OCI-LY7 (cell line): ENCODE measurements around the gene PARD3B. TPM values are rescaled to one million over a fixed set of nuclear protein-coding genes. Genes with fewer than 3 reads are reported as not detected.

ENCODE experiments used
- BruUV-seq: library from RNA; stranded (reverse); fragments of 400-500 nt; replicated peaks from 2 replicates; lab custom pipeline; 2021; lab: Mats Ljungman, UMichigan
- CTCF ChIA-PET: fragments of 300-600 bp; sonication (Branson Sonifier 250); formaldehyde crosslinking; loops from one replicate; lab custom pipeline; 2022; ENCODE audit warnings: antibody characterized with exemption; ENCODE audit not compliant: unreplicated experiment; lab: Charles Lee
- POLR2A ChIA-PET: fragments of 300-600 bp; sonication (Branson Sonifier 250); formaldehyde crosslinking; loops from one replicate; lab custom pipeline; 2022; ENCODE audit warnings: antibody characterized with exemption; lab: Charles Lee
- DNase-seq: peaks from one replicate; pipeline ENCODE4 v3.0.0-alpha.2; 2015; ENCODE audit warnings: low spot score
- H2AFZ ChIP-seq: fragments of 200-600 bp; sonication (generic), shearing (Covaris generic); 2 replicates; pipeline ENCODE4 v1.6.1; 2014; ENCODE audit warnings: mild to moderate bottlenecking, antibody characterized with exemption, low read length, moderate library complexity
- H3K27ac ChIP-seq: fragments of 200-600 bp; sonication (generic); 2 replicates; pipeline ENCODE4 v1.5.1; 2014; ENCODE audit warnings: mixed run types, low read depth, mild to moderate bottlenecking, moderate library complexity, low read length, inconsistent platforms; ENCODE audit not compliant: poor library complexity, severe bottlenecking
- H3K36me3 ChIP-seq: fragments of 200-600 bp; sonication (generic); 2 replicates; pipeline ENCODE4 v1.6.1; 2014; ENCODE audit warnings: mild to moderate bottlenecking, antibody characterized with exemption, low read length, moderate library complexity, mixed read lengths; ENCODE audit not compliant: insufficient read depth
- H3K4me1 ChIP-seq: fragments of 200-600 bp; sonication (generic); 2 replicates; pipeline ENCODE4 v1.5.1; 2014; ENCODE audit warnings: mild to moderate bottlenecking, low read length; ENCODE audit not compliant: insufficient read depth, poor library complexity, severe bottlenecking
- H3K4me2 ChIP-seq: fragments of 200-600 bp; sonication (generic); 2 replicates; pipeline ENCODE4 v1.6.1; 2014; ENCODE audit warnings: mild to moderate bottlenecking, low read length
- H3K4me3 ChIP-seq: fragments of 200-600 bp; sonication (generic); 2 replicates; pipeline ENCODE4 v1.5.1; 2014; ENCODE audit warnings: mild to moderate bottlenecking, low read depth, low read length; ENCODE audit not compliant: poor library complexity, severe bottlenecking
- H3K79me2 ChIP-seq: fragments of 200-600 bp; sonication (generic); 2 replicates; pipeline ENCODE4 v1.6.1; 2016; ENCODE audit warnings: low read depth, mild to moderate bottlenecking, low read length, moderate library complexity, mixed read lengths; ENCODE audit not compliant: insufficient read depth
- H3K9me2 ChIP-seq: fragments of 200-600 bp; sonication (generic); 2 replicates; pipeline ENCODE4 v1.6.1; 2016; ENCODE audit warnings: mild to moderate bottlenecking, low read length, mixed read lengths; ENCODE audit not compliant: insufficient read depth
- H3K9me3 ChIP-seq: fragments of 200-600 bp; sonication (generic); 2 replicates; pipeline ENCODE4 v1.6.1; 2014; ENCODE audit warnings: mild to moderate bottlenecking, mixed run types, low read length, mixed read lengths
- H4K20me1 ChIP-seq: fragments of 200-600 bp; sonication (generic); 2 replicates; pipeline ENCODE4 v1.6.1; 2014; ENCODE audit warnings: mild to moderate bottlenecking, antibody characterized with exemption, low read length, moderate library complexity, mixed read lengths; ENCODE audit not compliant: insufficient read depth
- CTCF ChIP-seq: fragments of 200-600 bp; sonication (generic); conservative IDR thresholded peaks from 2 replicates; pipeline ENCODE4 v1.5.1; 2014; ENCODE audit warnings: mild to moderate bottlenecking, antibody characterized with exemption, low read length, moderate library complexity, mixed read lengths
- EZH2phosphoT487 ChIP-seq: fragments of 200-600 bp; sonication (generic); IDR thresholded peaks from 2 replicates; pipeline ENCODE4 v1.6.1; 2018; ENCODE audit warnings: low read depth, borderline replicate concordance, mild to moderate bottlenecking, mixed run types, antibody characterized with exemption, low read length, moderate library complexity, mixed read lengths
- intact Hi-C: fragments of 100-400 bp; cut with micrococcal nuclease; formaldehyde crosslinking; loops from one replicate; pipeline ENCODE4 v1.10.0; 2022; ENCODE audit not compliant: unreplicated experiment
- total RNA-seq, 2 experiments: library from RNA; depleted of rRNA in 1 of 2; stranded (reverse); fragments of >200 nt in 1 of 2; shearing (Covaris generic) in 1 of 2; gene quantifications; 2 replicates each; pipeline ENCODE4 v1.2.3, GENCODE V29; 2014 to 2022

Gene PARD3B
- total RNA-seq, 2 experiments from 2014 or later, result not detected

- Histone ChIP-seq H3K9me2 (no peaks in the 10 kb centered on the region), H3K36me3 (no peaks in the 10 kb centered on the region), H3K4me3 (no peak overlapping the region), H3K79me2 (no peaks in the 10 kb centered on the region), H3K27ac (no peak overlapping the region), H3K4me2 (no peak overlapping the region), H4K20me1 (no peaks in the 10 kb centered on the region), H2AFZ (no peak overlapping the region), H3K4me1 (no peaks in the 10 kb centered on the region), H3K9me3 (no peaks in the 10 kb centered on the region)
- no TSS peak for BruUV-seq
- TF ChIP-seq CTCF (no peak), EZH2phosphoT487 (no peak)
- intact Hi-C loops, result no loop called here
- no peak for DNase-seq
- ChIA-PET POLR2A (interaction anchor here (0.6 kb wide), 1 partner anchor 1489 kb away, joined by 3 read pairs; no protein-coding TSS in a partner anchor), CTCF (no interaction called here)
Observed at GRCh38 chr2:204645018-204645773, 99.9 kb downstream of the PARD3B start.

GRCh38 chr2:204647626-204648025, 102.4 kb downstream of the PARD3B start:
- no peaks in the 10 kb centered on the region for H3K36me3 ChIP-seq
- H3K4me2 ChIP-seq, result no peak overlapping the region
- no peaks in the 10 kb centered on the region for H4K20me1 ChIP-seq
- no peak overlapping the region for H2AFZ ChIP-seq
- no peaks in the 10 kb centered on the region for H3K9me2 ChIP-seq
- no peak overlapping the region for H3K4me3 ChIP-seq
- ChIA-PET POLR2A (no interaction called here), CTCF (no interaction called here)
- no peaks in the 10 kb centered on the region for H3K79me2 ChIP-seq
- no peaks in the 10 kb centered on the region for H3K4me1 ChIP-seq
- H3K27ac ChIP-seq, result no peak overlapping the region
- no peaks in the 10 kb centered on the region for H3K9me3 ChIP-seq
- DNase-seq, result no peak
- no peak for TF ChIP-seq EZH2phosphoT487
- no peak for TF ChIP-seq CTCF
- intact Hi-C loops, result no loop called here
- no TSS peak for BruUV-seq

GRCh38 chr2:204650611-204651010, 105.3 kb downstream of the PARD3B start:
- H3K4me1 ChIP-seq, result no peaks in the 10 kb centered on the region
- no peaks in the 10 kb centered on the region for H3K79me2 ChIP-seq
- DNase-seq, result no peak
- intact Hi-C loops, result no loop called here
- TF ChIP-seq EZH2phosphoT487 (no peak), CTCF (no peak)
- H3K36me3 ChIP-seq, result no peaks in the 10 kb centered on the region
- ChIA-PET POLR2A (interaction anchor here (0.6 kb wide), 1 partner anchor 316 kb away, joined by 3 read pairs; no protein-coding TSS in a partner anchor), CTCF (no interaction called here)
- no peak overlapping the region for H3K27ac ChIP-seq
- no peak overlapping the region for H3K4me2 ChIP-seq
- no peaks in the 10 kb centered on the region for H4K20me1 ChIP-seq
- no peak overlapping the region for H2AFZ ChIP-seq
- H3K9me2 ChIP-seq, result no peaks in the 10 kb centered on the region
- BruUV-seq, result no TSS peak
- no peaks in the 10 kb centered on the region for H3K9me3 ChIP-seq
- H3K4me3 ChIP-seq, result no peak overlapping the region
